NCI-H1436 treated with DMSO at 0.1 percent for 48 hours (cell line): Measurements from ENCODE around the gene PIGR.
A peak's percentile ranks its signal among the peaks of the same experiment; 100 is the strongest.
"Not testable (repeated sequence)": the region's sequence is repeated elsewhere in the genome, so short reads cannot be mapped to it uniquely, and the experiment has no call there.

Experiments used
- DNase-seq: peaks from one replicate; lab custom pipeline; 2025; lab: John Stamatoyannopoulos, UW

Gene PIGR

GRCh38 chr1:206933333-206933945 lies 12.8 kb downstream of the PIGR start:
- DNase-seq, result no peak

GRCh38 chr1:206932177-206932576 lies 14.1 kb downstream of the PIGR start:
- DNase-seq, result no peak

- no peak for DNase-seq
Observed at GRCh38 chr1:206931709-206932108, 14.6 kb downstream of the PIGR start.

- no peak for DNase-seq
Observed at GRCh38 chr1:206930210-206930798, 16.0 kb downstream of the PIGR start.

- no peak for DNase-seq
Observed at GRCh38 chr1:206929524-206929923, 16.7 kb downstream of the PIGR start.

- no peak for DNase-seq
Observed at GRCh38 chr1:206926286-206926685, 20.0 kb downstream of the PIGR start.

- DNase-seq, result no peak
Observed at GRCh38 chr1:206925106-206925736, 21.0 kb downstream of the PIGR start.

GRCh38 chr1:206924592-206925105 lies 21.6 kb downstream of the PIGR start:
- no peak for DNase-seq

GRCh38 chr1:206923961-206924557 lies 22.2 kb downstream of the PIGR start:
- DNase-seq, result not testable (repeated sequence)

- DNase-seq, result no peak
Observed at GRCh38 chr1:206923009-206923960, 23.0 kb downstream of the PIGR start.

- DNase-seq, result no peak
Observed at GRCh38 chr1:206922524-206922923, 23.7 kb downstream of the PIGR start.

GRCh38 chr1:206921772-206922265 lies 24.4 kb downstream of the PIGR start, which contains the start of gene FCMR:
Gene FCMR, minus strand, starts transcription at chr1:206921941. Its CDS starts 87 bp downstream, at chr1:206921854.
- DNase-seq, result no peak

GRCh38 chr1:206918076-206918475 lies 28.2 kb downstream of the PIGR start:
- no peak for DNase-seq

GRCh38 chr1:206916000-206916709 lies 30.1 kb downstream of the PIGR start:
- no peak for DNase-seq

- DNase-seq, result no peak
Observed at GRCh38 chr1:206915030-206915735, 31.1 kb downstream of the PIGR start.

GRCh38 chr1:206913766-206914537 lies 32.3 kb downstream of the PIGR start:
- DNase-seq, result no peak

GRCh38 chr1:206912445-206913095 lies 33.7 kb downstream of the PIGR start:
- DNase-seq, result peak; percentile 12

- no peak for DNase-seq
Observed at GRCh38 chr1:206911064-206911663, 35.1 kb downstream of the PIGR start.
